ENCODE results near the gene SMARCC2.

DNA sequence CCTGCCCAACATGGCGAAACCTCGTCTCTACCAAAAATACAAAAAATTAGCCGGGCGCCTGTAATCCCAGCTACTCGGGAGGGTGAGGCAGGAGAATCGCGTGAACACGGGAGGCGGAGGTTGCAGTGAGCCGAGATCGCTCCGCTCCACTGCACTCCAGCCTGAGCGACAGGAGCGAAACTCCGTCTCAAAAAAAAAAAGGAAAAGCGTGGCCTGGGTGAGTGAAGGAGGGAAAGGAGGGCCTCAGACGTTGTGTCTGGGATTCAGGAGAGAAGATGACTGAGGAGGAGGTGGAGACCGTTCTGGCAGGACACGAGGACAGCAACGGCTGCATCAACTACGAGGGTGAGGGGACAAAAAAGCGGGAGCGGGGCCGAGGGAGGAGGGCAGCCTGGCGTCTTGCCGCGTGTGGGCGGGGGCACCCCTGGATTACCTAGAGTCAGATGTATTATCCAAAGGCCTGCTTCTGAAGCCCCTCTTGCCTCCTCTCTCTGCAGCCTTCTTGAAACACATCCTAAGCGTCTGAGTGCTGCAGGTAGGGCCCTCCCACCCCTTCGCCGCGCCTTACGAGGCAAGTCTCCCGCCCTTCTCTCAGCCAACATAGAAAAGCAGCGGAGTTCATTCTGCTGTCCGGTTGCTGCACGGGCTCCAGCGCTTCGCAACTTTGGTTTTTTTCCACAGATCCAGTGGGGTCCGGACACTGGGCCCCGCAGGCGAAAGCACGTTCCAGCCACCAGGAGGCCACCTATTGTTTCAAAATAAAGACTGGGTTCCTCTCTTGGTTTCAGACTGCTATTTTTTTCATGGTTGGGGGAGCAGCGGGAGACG is 31.9 kb downstream of the SMARCC2 start:
- TF ChIP-seq EZH2 (IDR thresholded peaks at IDR 0.05) (no peak), POLR2AphosphoS5 (IDR thresholded peaks at IDR 0.05; ENCODE audit: borderline replicate concordance, low read depth, low read length) (peak; percentile 61), FOXP2 (optimal IDR thresholded peaks at IDR 0.05; ENCODE audit: control extremely low read depth, extremely low read length, insufficient read depth) (no peak)
